PC-9 (cell line): ENCODE data around the gene CAPN3. TPM values are rescaled to one million over a fixed set of nuclear protein-coding genes. Genes with fewer than 3 reads are reported as not detected.

ENCODE experiments used
- BruUV-seq: library from RNA; stranded (reverse); fragments of 400-500 nt; replicated peaks from 2 replicates; lab custom pipeline; 2021; lab: Mats Ljungman, UMichigan
- CTCF ChIA-PET: fragments of 300-600 bp; sonication (Branson Sonifier 250); formaldehyde crosslinking; loops from one replicate; lab custom pipeline; 2022; ENCODE audit warnings: antibody characterized with exemption; lab: Charles Lee
- POLR2A ChIA-PET: fragments of 300-600 bp; sonication (Branson Sonifier 250); formaldehyde crosslinking; loops from one replicate; lab custom pipeline; 2022; ENCODE audit warnings: antibody characterized with exemption; ENCODE audit not compliant: unreplicated experiment; lab: Charles Lee
- DNase-seq, 2 experiments: peaks; one replicate each; pipeline versions ENCODE4 v3.0.0 to v3.0.0-alpha.2; 2015 to 2022; ENCODE audit warnings: mixed read lengths in 1 of 2
- H2AFZ ChIP-seq: fragments of 200-600 bp; sonication (generic); 2 replicates; pipeline ENCODE4 v1.8.1; 2017; ENCODE audit warnings: antibody characterized with exemption
- H3F3A ChIP-seq: fragments of 200-600 bp; sonication (generic); 2 replicates; pipeline ENCODE4 v1.8.1; 2017; ENCODE audit warnings: antibody characterized with exemption, mild to moderate bottlenecking, low read depth; ENCODE audit not compliant: insufficient read depth
- H3K27ac ChIP-seq: fragments of 200-600 bp; sonication (generic); 2 replicates; pipeline ENCODE4 v1.6.1; 2016; ENCODE audit warnings: mixed run types
- H3K27me3 ChIP-seq: fragments of 200-600 bp; sonication (generic); 2 replicates; pipeline ENCODE4 v1.6.1; 2016; ENCODE audit warnings: low read depth, mixed run types; ENCODE audit not compliant: insufficient read depth
- H3K36me3 ChIP-seq: fragments of 200-600 bp; sonication (generic); 2 replicates; pipeline ENCODE4 v1.6.1; 2016; ENCODE audit warnings: low read depth, mixed run types
- H3K4me1 ChIP-seq: fragments of 200-600 bp; sonication (generic); replicated peaks from 2 replicates; pipeline ENCODE4 v1.6.1; 2016; ENCODE audit warnings: mixed run types; ENCODE audit not compliant: insufficient read depth
- H3K4me2 ChIP-seq: fragments of 200-600 bp; sonication (generic); 2 replicates; pipeline ENCODE4 v1.6.1; 2017; ENCODE audit warnings: mixed run types
- H3K4me3 ChIP-seq: fragments of 200-600 bp; sonication (generic); 2 replicates; pipeline ENCODE4 v1.6.1; 2016; ENCODE audit warnings: mixed run types
- H3K79me2 ChIP-seq: fragments of 200-600 bp; sonication (generic); 2 replicates; pipeline ENCODE4 v1.6.1; 2017; ENCODE audit warnings: low read depth, mixed run types
- H3K9me2 ChIP-seq: fragments of 200-600 bp; sonication (generic); 2 replicates; pipeline ENCODE4 v1.8.1; 2017; ENCODE audit warnings: mild to moderate bottlenecking; ENCODE audit not compliant: insufficient read depth
- H3K9me3 ChIP-seq: fragments of 200-600 bp; sonication (generic); 2 replicates; pipeline ENCODE4 v1.8.1; 2016; ENCODE audit warnings: low read depth; ENCODE audit not compliant: insufficient read depth
- H4K20me1 ChIP-seq: fragments of 200-600 bp; sonication (generic); 2 replicates; pipeline ENCODE4 v1.8.1; 2017; ENCODE audit not compliant: insufficient read depth
- EZH2 ChIP-seq: fragments of 200-600 bp; sonication (generic); IDR thresholded peaks from 2 replicates; pipeline ENCODE4 v1.8.0; 2017; ENCODE audit warnings: antibody characterized with exemption, low read depth
- intact Hi-C: fragments of 100-400 bp; cut with micrococcal nuclease; formaldehyde crosslinking; loops from one replicate; pipeline ENCODE4 v1.10.0; 2022; ENCODE audit not compliant: unreplicated experiment
- total RNA-seq: library from RNA; stranded (reverse); gene quantifications from 2 replicates; pipeline ENCODE4 v1.2.3, GENCODE V29; 2021
- TF ChIP-seq, protein P1 (sequence below): fragments of 200-600 bp; sonication (generic); conservative IDR thresholded peaks from 2 replicates; pipeline ENCODE4 v1.6.1; 2017; ENCODE audit warnings: mixed run types, antibody characterized with exemption, mild to moderate bottlenecking, moderate library complexity

Gene CAPN3
- total RNA-seq, 1 experiment from 2014 or later, result 0.50 TPM

DNA sequence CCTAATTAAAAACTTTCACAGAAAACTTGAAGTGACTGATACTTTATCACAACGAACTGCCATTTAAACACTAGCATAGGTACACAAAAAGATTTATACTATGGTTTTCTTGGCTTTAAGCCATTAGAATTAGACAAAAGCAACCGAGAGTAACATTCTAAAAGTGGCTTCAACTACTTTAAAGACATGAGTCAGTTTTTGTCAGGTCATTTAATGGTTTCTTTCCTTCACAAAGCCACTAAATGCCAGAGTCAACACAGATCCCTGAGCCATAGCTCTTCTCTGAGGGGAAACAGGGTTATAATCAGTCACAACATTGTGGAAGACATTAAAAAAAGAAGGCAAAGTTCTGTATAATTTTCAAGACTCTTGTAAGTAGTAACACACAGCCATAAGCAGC, 54.6 kb downstream of the CAPN3 start:
- Histone ChIP-seq H3K4me2 (no peak overlapping the region), H3K27ac (no peak overlapping the region), H3K9me3 (no peaks in the 10 kb centered on the region), H3K79me2 (no peaks in the 10 kb centered on the region), H3K9me2 (no peaks in the 10 kb centered on the region), H3K27me3 (no peaks in the 10 kb centered on the region), H3F3A (no peaks in the 10 kb centered on the region), H4K20me1 (no peaks in the 10 kb centered on the region), H3K4me3 (no peak overlapping the region), H3K4me1 (no peaks in the 10 kb centered on the region), H2AFZ (no peak overlapping the region), H3K36me3 (no peaks in the 10 kb centered on the region)
- TF ChIP-seq EZH2, result no peak
- TF ChIP-seq, protein P1, sequence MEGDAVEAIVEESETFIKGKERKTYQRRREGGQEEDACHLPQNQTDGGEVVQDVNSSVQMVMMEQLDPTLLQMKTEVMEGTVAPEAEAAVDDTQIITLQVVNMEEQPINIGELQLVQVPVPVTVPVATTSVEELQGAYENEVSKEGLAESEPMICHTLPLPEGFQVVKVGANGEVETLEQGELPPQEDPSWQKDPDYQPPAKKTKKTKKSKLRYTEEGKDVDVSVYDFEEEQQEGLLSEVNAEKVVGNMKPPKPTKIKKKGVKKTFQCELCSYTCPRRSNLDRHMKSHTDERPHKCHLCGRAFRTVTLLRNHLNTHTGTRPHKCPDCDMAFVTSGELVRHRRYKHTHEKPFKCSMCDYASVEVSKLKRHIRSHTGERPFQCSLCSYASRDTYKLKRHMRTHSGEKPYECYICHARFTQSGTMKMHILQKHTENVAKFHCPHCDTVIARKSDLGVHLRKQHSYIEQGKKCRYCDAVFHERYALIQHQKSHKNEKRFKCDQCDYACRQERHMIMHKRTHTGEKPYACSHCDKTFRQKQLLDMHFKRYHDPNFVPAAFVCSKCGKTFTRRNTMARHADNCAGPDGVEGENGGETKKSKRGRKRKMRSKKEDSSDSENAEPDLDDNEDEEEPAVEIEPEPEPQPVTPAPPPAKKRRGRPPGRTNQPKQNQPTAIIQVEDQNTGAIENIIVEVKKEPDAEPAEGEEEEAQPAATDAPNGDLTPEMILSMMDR, result no peak
- intact Hi-C loops, result no loop called here
- CTCF ChIA-PET, result no interaction called here
- BruUV-seq, result no TSS peak
- POLR2A ChIA-PET, result no interaction called here
- no peak for DNase-seq

DNA sequence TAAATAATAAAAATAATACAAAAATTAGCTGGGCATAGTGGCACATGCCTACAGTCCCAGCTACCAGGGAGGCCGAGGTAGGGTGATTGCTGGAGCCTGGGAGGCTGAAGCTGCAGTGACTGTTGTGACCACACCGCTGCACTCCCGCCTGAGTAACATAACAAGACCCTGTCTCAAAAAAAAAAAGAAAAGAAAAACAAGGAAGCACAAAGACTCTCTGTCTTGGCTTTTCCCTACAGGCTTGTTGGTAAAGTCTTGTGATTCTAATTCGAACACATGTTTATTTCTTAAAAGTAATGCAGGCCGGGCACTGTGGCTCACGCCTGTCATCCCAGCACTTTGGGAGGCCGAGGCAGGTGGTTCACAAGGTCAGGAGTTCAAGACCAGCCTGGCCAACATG, 60.1 kb downstream of the CAPN3 start:
- CTCF ChIA-PET, result no interaction called here
- no peaks in the 10 kb centered on the region for H3K9me2 ChIP-seq
- no peak overlapping the region for H3K27ac ChIP-seq
- intact Hi-C loops, result no loop called here
- no TSS peak for BruUV-seq
- H3K79me2 ChIP-seq, result no peaks in the 10 kb centered on the region
- no peaks in the 10 kb centered on the region for H3K9me3 ChIP-seq
- H3K4me1 ChIP-seq, result no peaks in the 10 kb centered on the region
- H3K36me3 ChIP-seq, result no peaks in the 10 kb centered on the region
- POLR2A ChIA-PET, result no interaction called here
- no peaks in the 10 kb centered on the region for H4K20me1 ChIP-seq
- no peak overlapping the region for H3K4me3 ChIP-seq
- DNase-seq, result no peak
- H2AFZ ChIP-seq, result no peak overlapping the region
- H3K4me2 ChIP-seq, result no peak overlapping the region
- TF ChIP-seq, protein P1, result no peak
- TF ChIP-seq EZH2, result no peak
- H3K27me3 ChIP-seq, result no peaks in the 10 kb centered on the region
- no peaks in the 10 kb centered on the region for H3F3A ChIP-seq

DNA sequence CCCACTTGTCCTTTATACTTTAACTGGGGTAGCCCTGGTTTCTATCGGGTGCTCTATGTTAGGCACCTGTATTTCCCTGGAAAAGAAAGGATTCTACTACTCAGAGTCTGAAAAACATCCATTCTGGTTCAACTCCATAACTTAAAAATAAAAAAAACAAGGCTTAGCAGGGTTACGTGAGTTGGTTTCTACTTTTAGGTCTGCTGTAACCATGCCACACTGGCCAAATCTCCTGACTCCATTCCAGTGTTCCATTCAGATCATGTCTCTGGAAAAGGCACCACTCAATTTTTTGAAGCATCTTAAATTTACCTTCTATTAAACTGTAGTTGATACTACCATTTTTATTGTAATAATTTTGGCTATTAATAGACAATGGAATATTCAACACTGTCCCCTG, 62.1 kb downstream of the CAPN3 start:
- no peak for TF ChIP-seq EZH2
- TF ChIP-seq, protein P1, result no peak
- intact Hi-C loops, result no loop called here

More for the DNA sequence above, 62.1 kb downstream of the CAPN3 start:
- DNase-seq, result no peak
- Histone ChIP-seq H3K9me2 (no peaks in the 10 kb centered on the region), H3K4me3 (no peak overlapping the region), H3F3A (no peaks in the 10 kb centered on the region), H3K4me2 (no peak overlapping the region), H4K20me1 (no peaks in the 10 kb centered on the region), H3K27ac (no peak overlapping the region), H3K27me3 (no peaks in the 10 kb centered on the region), H2AFZ (no peak overlapping the region), H3K79me2 (no peaks in the 10 kb centered on the region), H3K9me3 (no peaks in the 10 kb centered on the region), H3K36me3 (no peaks in the 10 kb centered on the region), H3K4me1 (no peaks in the 10 kb centered on the region)
- ChIA-PET CTCF (no interaction called here), POLR2A (no interaction called here)
- BruUV-seq, result no TSS peak
